A172 (cell line): Measurements from ENCODE around the gene SNAPIN. TPM values are rescaled to one million over a fixed set of nuclear protein-coding genes. Genes with fewer than 3 reads are reported as not detected.
"Not testable (repeated sequence)": the region's sequence is repeated elsewhere in the genome, so short reads cannot be mapped to it uniquely, and the experiment has no call there.

Experiments
- DNase-seq: peaks from one replicate; pipeline ENCODE4 v3.0.0-alpha.2; 2015; ENCODE audit warnings: low spot score
- total RNA-seq: library from RNA; depleted of rRNA; stranded (reverse); fragments of >200 nt; shearing (Covaris generic); gene quantifications from 2 replicates; pipeline ENCODE4 v1.2.3, GENCODE V29; 2014

Gene SNAPIN
- total RNA-seq, 1 experiment from 2014 or later: 150 TPM

DNA sequence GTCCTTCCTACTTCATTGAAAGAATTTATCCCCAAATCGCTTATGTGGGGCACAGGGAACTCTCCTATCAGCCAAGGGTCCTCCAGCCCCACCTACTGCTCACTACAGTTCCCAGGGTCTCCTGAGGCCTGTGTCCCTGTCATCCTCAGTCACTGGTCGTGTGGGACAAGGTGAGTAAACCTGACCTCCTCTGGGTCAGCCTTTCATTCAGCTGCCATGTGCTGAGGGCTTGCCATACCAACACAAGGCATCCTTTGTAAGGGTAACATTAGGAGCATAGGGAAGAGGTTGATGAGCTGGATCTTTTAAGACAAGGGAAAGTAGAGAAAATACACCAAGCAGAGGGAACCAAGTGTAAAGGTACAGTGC is 11.2 kb upstream of the SNAPIN start:
- no peak for DNase-seq

DNA sequence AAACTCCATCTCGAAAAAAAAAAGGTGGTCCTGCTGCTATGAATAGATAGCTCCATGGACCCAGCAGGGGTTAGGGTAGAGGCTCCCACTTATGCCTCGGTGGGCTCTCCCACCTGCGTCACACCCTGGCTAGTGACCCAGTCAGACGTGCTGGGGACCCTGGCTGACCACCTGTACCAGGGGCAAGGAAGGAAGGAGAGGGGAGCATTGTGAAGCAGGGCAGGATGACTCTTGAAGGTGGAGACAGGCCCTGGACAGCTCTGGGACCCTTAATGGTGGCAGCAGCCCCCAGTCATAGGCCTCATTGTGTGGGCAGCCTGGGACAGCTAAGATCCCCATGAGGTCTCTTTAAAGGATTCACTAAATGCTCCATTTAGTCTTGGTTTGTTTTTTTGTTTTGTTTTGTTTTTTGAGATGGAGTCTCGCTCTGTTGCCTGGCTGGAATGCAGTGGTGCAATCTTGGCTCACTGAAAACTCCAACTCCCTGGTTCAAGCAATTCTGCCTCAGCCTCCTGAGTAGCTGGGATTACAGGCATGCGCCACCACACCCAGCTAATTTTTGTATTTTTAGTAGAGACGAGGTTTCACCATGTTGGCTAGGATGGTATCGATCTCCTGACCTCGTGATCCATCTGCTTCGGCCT is 10.4 kb upstream of the SNAPIN start:
- DNase-seq: no peak

DNA sequence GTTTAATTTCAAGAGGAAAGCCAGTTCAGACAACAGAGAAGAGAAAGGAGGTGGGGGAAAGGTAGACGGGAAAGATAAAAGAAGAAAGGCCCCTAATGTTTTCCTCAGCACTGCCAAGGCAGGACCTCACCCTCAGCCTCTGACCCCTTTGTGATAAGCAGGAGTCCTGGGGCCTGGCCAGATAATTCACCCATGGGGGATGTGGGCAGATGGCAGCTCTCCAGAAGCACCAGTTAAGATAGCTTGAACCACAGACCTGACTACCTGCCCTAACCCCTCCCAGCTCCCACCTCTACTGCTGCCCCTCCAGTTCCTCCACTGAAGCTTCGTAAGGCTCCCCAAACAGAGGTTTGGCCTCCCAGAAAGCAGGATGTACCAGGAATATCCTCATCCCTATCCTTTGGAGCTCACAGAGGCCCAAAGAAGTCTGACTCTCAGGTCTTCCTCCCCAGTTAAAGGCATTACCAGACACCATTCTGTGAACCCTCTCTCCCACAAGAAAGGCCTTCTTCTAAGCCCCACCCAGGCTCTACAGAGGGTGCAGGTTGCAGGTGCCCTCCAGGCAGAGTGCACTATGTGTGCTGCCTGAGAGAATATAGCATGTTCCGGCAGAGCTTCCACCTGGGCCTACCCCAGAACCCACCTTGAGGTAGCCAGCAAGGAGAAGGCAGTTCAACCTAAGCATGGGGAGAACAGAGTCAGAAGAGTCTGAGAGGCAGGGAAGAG is 9.2 kb upstream of the SNAPIN start:
- no peak for DNase-seq

DNA sequence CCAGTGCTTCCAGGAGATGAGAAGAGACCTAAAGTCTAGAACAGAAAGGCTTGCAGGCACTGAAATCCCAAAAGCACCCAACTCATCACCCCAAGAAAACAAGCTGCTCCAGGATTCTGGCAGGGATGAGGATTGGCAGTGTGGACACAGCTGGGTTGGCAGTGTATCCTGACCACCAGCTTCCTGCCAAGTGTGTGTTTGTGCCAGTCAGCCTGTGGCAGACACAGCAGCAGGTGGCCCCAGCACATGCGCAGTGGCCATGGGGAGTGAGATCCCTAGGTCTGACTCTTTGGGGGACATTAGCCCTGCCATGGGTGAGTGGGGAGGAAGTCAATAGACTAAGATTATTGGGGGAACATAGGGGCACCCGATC is 8.7 kb upstream of the SNAPIN start:
- DNase-seq: peak; percentile 64

DNA sequence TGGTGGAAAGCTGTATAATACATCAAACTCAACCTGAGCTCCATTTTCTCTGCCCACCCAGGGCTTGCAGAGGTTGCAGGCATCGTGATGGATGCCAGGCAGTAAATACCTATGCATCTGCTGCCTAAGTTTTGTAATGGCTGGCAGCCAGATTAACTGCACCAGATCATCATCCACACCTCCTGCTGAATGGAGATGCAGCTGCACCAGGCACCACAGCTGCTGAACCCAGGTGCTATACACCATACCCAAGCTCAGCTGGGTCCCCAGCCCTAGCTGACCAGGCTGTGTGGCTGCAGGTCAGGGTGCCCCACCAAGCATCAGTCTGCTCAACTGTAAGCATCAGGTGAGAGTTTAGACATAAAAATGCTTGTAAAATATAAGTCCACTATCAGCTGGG is 6.7 kb upstream of the SNAPIN start:
- DNase-seq: no peak

DNA sequence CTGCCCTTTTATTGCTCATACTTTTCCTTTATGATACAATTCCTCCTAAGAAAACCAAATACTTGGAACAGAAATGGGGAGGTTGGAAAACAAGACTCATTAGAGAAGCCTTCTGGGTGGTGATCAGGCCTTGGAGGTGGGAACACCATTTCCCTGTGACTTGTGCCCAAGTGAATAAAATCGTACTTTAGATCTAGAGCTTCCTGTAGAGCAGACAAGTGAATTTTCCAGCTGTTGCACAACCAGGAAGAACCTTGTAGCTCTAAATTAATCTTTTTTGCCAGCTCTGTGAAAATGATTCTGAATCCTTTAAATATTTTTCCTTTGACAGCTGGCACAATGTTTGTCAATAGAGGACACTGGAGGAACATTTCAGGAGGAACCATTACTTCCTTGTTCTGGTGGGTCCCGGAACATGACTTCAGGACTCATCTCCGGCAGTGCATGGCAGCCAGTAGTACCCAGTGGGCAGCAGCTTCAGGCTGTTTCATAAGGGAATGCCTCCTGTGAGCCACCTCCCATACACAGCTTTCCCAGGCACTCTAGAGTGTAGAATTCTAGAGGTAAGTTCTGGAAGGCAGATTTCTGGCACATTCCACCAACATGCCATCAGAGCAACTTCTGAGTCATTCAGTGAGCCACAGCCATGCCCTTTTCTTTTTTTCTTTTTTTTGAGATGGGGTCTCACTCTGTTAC is 5.5 kb upstream of the SNAPIN start:
- DNase-seq: peak; percentile 46

DNA sequence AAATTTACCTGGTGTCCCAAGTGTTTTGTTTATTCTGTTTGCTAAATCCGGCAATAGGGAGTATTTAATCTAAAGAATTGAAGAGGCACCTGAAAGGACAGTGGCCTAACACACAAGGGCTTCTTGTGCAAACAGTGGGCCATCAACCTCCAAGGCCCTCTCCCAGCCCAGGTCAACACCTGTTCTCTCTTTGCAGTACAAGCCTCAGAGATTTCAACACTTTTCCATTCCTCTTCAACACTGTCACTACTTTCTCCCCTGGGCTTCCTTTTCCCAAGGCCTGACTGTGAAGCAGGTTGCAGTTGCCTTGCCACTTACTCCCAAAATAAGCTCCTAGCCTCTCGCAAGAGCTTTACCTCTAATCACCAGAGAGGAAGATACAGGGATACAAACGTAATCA is 3.2 kb upstream of the SNAPIN start:
- DNase-seq: no peak

DNA sequence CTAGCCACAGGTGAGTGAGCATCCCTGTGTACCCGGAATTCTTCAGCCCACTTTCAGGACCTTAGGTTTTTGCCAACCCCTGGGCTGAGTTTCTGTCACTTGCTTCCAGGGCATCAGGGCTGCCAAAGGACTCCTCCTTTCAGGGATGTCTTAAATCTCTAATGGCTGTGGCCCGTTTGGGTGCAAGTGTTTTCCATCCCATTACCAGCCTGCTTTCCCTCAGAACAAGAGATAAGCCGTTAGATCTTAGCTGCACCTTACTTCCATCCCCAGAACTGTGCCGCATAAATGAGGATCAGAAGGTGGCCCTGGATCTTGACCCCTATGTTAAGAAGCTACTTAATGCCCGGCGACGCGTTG is 652 bp downstream of the SNAPIN start:
- no peak for DNase-seq

DNA sequence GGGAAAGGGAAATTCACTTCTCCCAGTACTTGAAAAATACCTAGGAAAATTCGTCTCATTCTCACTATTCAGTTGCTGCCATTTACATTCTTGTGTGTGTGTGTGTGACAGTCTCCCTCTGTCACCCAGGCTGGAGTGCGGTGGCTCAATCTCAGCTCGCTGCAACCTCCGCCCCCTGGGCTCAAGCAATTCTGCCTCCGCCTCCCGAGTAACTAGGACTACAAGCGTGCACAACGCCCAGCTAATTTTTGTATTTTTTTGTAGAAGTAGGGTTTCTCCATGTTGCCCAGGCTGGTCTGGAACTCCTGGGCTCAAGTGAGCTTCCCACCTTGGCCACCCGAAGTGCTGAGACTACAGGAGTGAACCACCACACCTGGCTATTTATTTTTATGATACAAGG is 1.2 kb downstream of the SNAPIN start:
- DNase-seq: no peak

DNA sequence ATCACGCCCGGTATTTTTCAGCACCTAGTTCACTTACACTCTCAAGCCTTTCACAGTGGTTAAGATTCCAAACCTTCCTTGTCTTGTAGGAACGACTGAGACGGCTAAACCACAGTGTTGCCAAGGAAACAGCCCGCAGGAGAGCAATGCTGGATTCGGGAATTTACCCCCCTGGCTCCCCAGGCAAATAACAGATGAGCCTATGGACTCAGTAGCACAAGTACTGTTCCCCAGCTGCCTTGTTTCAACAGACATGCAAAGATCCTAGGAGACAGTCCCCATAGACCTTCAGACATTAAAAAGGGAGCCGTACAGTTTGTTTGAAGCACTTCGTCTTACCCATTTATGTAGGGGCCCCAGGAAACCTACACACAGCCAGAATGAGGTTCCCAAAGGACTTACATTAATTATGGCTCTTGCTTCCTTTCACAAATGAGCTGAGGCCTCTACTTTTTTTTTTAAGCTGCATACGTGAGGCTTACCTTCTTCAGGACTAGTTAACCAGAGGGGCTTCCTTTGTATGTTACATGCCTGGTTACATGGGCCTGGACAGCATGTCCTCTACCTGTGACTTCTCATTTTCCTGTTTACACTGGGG is 2.7 kb downstream of the SNAPIN start:
- no peak for DNase-seq

DNA sequence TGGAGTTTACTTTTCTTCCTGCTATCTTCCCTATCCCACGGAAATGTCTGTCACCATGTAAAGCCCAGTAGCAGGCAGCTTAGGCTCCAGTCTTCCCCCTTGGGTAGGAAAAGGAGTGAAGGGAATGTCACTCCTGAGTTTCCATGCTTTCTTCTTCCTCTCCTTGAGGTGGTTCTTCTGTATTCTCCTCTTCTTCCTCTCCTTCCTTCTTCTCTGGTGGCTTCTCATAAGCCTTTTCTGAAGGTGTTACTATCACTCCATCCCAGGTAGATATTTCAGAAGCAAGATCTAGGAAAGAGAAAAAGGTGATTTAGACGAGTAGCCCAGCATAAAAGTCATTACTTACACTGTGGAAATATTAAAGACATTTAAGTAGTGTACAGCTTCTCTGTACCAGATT is 3.8 kb downstream of the SNAPIN start:
- DNase-seq: no peak

DNA sequence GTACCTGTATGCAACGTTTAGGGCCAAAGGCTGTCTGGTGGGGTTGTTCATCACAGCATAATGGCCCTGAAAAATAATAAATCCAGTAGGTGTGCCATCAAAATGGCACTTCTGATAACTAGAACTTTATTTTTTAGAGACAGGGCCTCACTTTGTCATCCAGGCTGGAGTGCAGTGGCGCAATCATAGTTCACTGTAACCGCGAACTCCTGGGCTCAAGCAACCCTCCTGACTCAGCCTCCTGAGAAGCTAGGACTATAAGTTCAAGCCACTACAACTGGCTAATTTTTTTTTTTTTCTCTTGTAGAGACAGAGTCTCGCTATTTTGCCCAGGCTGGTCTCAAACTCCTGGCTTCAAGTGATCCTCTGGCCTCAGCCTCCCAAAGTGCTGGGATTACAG is 4.7 kb downstream of the SNAPIN start:
- no peak for DNase-seq

DNA sequence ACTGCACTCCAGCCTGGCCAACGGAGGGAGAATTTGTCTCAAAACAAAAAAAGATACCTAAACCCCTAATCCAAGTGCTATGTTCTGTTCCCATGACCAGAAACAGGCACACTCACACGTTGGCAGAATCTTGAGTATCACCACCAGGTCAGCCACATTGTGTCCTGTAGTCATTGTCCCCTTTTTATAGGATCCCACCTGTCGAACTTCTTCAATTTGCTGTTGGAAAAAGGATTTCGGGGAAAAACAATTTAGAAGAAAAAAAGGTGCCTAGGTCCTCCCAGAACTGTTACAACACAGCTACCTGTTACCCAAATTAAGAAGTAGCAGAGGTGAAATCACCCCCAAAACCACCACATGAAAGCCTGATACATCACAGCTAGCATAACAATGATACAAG is 8.9 kb downstream of the SNAPIN start:
- DNase-seq: no peak

DNA sequence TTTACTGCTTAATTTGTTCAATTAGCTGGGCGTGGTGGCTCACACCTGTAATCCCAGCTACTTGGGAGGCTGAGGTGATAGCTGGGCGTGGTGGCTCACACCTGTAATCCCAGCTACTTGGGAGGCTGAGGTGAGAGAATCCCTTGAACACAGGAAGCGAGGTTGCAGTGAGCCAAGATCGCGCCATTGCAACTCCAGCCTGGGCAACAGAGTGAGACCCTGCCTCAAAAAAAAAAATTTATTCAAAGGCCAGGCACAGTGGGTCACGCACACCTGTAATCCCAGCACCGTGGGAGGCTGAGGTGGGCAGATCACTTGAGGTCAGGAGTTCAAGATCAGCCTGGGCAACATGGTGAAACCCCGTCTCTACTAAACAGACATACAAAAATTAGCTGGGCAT is 10.2 kb downstream of the SNAPIN start:
- not testable (repeated sequence) for DNase-seq

DNA sequence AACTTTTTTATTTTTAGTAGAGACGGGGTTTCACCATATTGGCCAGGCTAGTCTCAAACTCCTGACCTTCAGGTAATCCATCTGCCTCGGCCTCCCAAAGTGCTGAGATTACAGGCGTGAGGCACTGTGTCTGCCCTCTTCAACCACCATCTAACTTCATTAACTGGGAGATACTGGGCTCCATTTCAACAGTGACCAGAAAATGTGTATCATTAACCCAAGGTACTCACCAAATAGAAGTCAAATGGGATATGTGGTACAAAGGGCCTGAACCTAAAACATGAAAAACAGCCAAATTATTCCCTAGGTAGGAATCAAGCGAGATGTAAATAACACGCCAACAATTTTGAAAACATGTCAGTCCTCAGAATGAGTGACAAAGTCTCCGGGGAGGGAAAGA is 11.1 kb downstream of the SNAPIN start:
- no peak for DNase-seq

DNA sequence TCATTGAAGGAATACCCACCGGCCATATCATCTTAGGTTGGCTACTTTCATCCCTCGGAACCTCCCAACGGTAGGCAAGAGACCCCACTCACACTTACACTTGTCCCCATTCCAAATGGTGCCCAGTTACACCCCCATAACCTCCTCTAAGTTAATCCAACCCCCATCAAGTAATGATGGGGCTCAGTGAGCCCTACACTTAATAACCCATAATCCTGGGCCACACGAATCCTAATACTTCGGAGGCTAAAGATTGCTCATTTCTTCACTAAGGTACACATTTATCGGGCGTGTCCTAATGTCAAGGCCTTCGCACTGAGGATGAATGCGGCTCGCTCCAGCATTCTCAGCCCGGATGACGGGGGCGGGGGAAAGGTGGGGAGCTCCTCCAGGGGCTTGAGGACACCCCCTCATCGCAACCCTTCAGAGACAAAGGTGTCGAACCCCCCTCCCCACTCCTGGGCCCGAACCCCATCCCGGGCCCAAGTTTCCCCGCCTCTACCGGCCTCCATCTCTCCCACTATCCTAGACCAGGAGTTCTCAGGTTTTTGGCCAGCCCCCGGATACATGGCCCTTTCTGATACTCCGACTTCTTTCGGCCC is 11.9 kb downstream of the SNAPIN start:
- no peak for DNase-seq

DNA sequence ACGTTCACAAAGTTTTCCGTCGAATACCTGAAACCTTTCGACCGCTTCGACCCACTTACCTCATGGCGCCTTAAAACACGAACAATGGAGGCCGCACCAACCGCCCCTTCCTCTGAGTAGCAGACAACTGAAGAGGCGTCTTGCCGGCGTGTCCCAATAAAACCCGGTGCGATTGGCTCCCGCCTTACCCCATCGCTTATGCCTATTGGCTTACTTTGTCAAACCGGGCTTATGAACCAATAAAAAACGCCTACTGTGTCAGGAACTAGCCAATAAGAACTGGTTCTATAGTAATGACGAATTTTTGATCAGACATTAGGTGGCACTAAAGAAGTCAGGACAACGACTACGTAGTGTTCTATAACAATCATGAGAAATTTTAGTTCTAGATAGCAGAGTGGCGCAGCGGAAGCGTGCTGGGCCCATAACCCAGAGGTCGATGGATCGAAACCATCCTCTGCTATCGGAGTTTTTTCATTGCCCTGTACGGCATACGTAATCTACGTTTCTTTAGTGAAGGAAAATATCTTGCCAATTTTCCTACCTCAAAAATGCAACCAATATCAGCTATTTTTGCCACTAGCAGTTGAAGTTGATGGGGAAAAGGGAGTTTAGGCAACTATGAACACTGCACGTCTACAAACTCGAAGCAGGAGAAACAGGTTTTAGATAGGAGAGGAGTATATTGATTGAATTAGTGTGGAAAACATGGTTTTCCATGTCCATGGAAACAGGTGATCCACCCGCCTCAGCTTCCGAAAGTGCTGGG is 12.5 kb downstream of the SNAPIN start, which contains the start of gene ILF2:
TSS of gene ILF2 (minus strand) at position 135 of the 769 bp plus-strand sequence. CDS start at position 64, 71 bp downstream.
- peak; percentile 100 for DNase-seq

DNA sequence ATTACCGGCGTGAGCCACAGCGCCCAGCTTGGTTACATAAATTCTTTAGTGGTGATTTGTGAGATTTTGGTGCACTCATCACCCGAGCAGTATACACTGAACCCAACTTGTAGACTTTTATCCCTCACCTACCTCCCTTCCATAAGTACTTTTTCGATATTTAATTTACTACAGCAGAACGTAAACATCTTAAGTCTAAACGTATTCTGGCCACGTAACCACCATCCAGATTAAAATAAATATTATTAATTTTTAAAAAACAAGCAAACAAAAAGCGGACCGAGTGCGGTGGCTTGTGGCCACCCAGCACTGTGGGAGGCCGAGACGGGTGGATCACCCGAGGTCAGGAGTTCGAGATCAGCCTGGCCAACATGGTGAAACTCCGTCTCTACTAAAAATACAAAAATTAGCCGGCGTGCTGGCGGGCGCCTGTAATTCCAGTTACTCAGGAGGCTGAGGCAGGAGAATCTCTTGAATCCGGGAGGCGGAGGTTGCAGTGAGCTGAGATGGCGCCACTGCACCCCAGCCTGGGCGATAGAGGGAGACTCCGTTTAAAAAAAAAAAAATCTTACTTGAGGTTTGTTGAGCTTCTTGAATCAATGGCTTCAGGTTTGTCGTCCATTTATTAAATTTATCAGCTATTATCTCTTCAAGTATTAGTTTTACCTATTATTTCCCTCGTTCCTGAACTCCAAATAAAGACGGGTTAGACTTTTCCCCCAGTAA is 13.3 kb downstream of the SNAPIN start:
- peak; percentile 83 for DNase-seq

DNA sequence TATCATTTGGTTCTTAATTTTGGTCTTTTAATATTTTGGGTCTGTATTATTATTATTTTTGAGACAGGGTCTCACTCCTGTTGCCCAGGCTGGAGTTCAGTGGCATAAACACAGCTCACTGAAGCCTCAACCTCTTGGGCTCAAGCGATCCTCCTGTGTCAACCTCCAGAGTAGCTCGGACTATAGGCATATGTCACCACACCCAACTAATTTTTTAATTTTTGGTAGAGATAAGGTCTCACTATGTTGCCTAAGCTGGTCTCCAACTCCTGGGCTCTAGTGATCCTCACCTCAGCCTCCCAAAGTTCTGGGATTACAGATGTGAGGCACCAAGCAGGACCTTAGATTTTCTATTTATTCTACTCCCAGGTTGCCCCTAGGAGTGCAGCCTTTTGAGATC is 15.0 kb downstream of the SNAPIN start:
- no peak for DNase-seq

DNA sequence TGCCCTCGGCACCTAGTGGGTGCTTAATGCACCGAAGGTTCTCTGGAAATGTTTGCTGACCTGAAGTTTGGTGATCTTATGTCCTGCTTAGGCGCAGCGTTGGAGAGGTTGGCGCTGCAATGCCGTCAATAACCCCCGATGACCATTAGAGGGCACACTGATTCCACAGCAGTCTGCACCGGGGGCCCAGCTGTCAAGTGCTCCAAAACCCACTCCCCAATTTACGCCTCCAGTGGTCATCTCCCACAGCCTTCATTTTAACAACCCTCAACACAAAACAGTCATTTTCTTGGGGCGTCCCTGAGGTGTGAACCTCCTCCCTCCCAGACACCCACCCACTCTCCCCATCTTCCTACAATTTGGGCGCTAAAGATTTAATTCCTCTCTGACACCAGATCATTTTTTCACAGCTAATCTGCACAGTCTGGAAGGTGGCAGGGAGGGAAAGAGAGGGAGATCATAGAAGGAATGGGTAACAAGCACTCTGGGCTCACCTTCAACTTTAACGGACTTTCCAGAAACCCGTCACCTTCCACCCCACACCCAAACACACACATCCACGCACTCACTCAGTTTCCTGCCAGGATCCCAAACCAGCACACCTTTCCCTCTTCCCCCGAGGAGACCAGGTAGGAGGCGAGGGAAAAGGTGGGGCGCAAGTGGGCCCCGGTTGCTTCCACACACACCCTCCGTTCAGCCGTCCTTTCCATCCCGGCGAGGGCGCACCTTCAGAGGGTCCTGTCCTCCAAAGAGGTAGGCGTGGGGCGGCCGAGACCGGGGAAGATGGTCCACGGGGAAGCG is 19.4 kb downstream of the SNAPIN start:
- DNase-seq: peak; percentile 53
